Small intestine (tissue), 4 donors: ENCODE measurements around the gene FAM237B. TPM values are rescaled to one million over a fixed set of nuclear protein-coding genes. Genes with fewer than 3 reads are reported as not detected.

Experiments
- polyA plus RNA-seq, 4 donors: library from polyadenylated mRNA; stranded (reverse) in 3 of 4; unstranded in 1 of 4; fragments of 200-250 nt in 3 of 4; fragments of 120-200 nt in 1 of 4; gene quantifications; one replicate each; pipeline versions ENCODE4 v1.2.1 to v1.2.3, GENCODE V29; 2013
- donor health status: healthy with polysubstance abuse.
- donor health status: Bipolar disorder and iron deficiency.
- donor health status: healthy.

The FAM237B gene
- polyA plus RNA-seq, 4 donors, result 0.04 TPM; not detected in 3

Other genes with a start within 250 kb of the FAM237B start
- gene STEAP1, start 166.8 kb downstream of the FAM237B start, polyA plus RNA-seq, result 10 to 100 TPM in 2 of 4 donors, 1 to 10 TPM in 1, under 1 TPM in 1; 0.67 to 25.4 (median 8.1) TPM
- gene STEAP2, start 109.6 kb downstream of the FAM237B start, polyA plus RNA-seq, result 10 to 100 TPM in 1 of 4 donors, 1 to 10 TPM in 3; 2.2 to 16.0 (median 4.5) TPM
- gene CFAP69, start 76.1 kb downstream of the FAM237B start, polyA plus RNA-seq, result 1 to 10 TPM; 1.0 to 4.9 (median 4.2) TPM
- gene GTPBP10, start 25.4 kb upstream of the FAM237B start, polyA plus RNA-seq, result 10 to 100 TPM in 2 of 4 donors, 1 to 10 TPM in 2; 5.4 to 21.6 (median 11.1) TPM
- gene CLDN12, start 82.2 kb upstream of the FAM237B start, polyA plus RNA-seq, result 10 to 100 TPM in 3 of 4 donors, 1 to 10 TPM in 1; 9.7 to 39.9 (median 22.0) TPM
- gene PTTG1IP2, start 148.3 kb upstream of the FAM237B start, polyA plus RNA-seq, result not detected